ENCODE measurements around the gene FSTL4.

DNA sequence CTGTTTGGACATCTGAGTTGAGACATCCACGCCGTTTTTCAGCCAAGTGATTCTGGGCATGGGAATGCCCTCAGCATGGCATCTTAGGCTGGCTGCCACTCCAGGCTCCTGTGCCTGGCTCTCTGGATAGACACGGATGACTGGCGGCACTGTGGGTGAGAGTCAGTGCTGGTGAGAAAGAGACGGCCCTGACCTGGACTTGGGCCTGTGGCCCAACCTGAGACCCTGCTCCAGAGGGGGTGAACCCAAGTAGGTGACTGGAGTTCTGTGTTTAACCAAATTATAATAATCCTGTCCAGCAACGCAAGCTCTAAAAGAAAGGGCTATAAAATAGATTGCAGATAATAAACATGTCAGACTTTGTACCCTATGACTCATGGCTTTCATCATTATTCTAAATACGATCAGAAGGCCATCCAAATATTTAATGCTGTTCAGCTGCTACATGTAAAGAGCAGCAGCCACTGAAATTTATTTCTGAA, 386.6 kb downstream of the FSTL4 start:
- TF ChIP-seq CTCF (IDR thresholded peaks at IDR 0.05 in 4 of 5, conservative IDR thresholded peaks at IDR 0.05 in 1 of 5), result no peak
- no peak for TF ChIP-seq POLR2A (IDR thresholded peaks at IDR 0.05)

Measured in gastrocnemius medialis (tissue), 4 donors.